ENCODE results near the gene RAPH1.

GRCh38 chr2:203550266-203550665, 15.2 kb upstream of the RAPH1 start:
- no peak for TF ChIP-seq CTCF (IDR thresholded peaks at IDR 0.05)
- no peak for TF ChIP-seq POLR2AphosphoS5 (IDR thresholded peaks at IDR 0.05)
- TF ChIP-seq POLR2A (IDR thresholded peaks at IDR 0.05): no peak
- TF ChIP-seq EP300 (IDR thresholded peaks at IDR 0.05): no peak

Data from gastroesophageal sphincter (tissue), 3 donors.